DMS114 treated with DMSO at 0.1 percent for 48 hours (cell line): Measurements from ENCODE around the gene PATE3.

ENCODE experiments used
- DNase-seq: peaks from one replicate; lab custom pipeline; 2025; ENCODE audit not compliant: unreplicated experiment; lab: John Stamatoyannopoulos, UW

The PATE3 gene

GRCh38 chr11:125787827-125788226, at the start of gene PATE3:
Gene PATE3 (plus strand): TSS chr11:125788127. CDS start chr11:125788152, 25 bp downstream.
- DNase-seq, result no peak

- DNase-seq, result no peak
These were observed 47.3 kb upstream of the PATE3 start for GRCh38 chr11:125740617-125741016.

GRCh38 chr11:125743681-125744080, 44.2 kb upstream of the PATE3 start:
- no peak for DNase-seq

- DNase-seq, result no peak
These were observed 41.9 kb upstream of the PATE3 start, which contains the start of gene PATE1 for GRCh38 chr11:125745979-125746378. Gene PATE1 (plus strand): TSS chr11:125746279. CDS start chr11:125746305, 26 bp downstream.

GRCh38 chr11:125750629-125751028, 37.3 kb upstream of the PATE3 start:
- no peak for DNase-seq

GRCh38 chr11:125756050-125756449, 31.9 kb upstream of the PATE3 start:
- DNase-seq, result no peak

- no peak for DNase-seq
These were observed 25.5 kb upstream of the PATE3 start for GRCh38 chr11:125762445-125762844.

GRCh38 chr11:125763483-125763882, 24.4 kb upstream of the PATE3 start:
- DNase-seq, result no peak

GRCh38 chr11:125766251-125766650, 21.7 kb upstream of the PATE3 start:
- no peak for DNase-seq

- DNase-seq, result no peak
These were observed 19.4 kb upstream of the PATE3 start for GRCh38 chr11:125768336-125769046.

- no peak for DNase-seq
These were observed 17.3 kb upstream of the PATE3 start for GRCh38 chr11:125770583-125770982.

- DNase-seq, result no peak
These were observed 15.0 kb upstream of the PATE3 start for GRCh38 chr11:125772834-125773505.

- no peak for DNase-seq
These were observed 14.4 kb upstream of the PATE3 start for GRCh38 chr11:125773516-125773915.

- DNase-seq, result no peak
These were observed 10.6 kb upstream of the PATE3 start for GRCh38 chr11:125777309-125777708.

- DNase-seq, result no peak
These were observed 9.2 kb upstream of the PATE3 start, which contains the start of gene PATE2 for GRCh38 chr11:125778728-125779127. Gene PATE2 (minus strand): TSS chr11:125778828. CDS start chr11:125778773, 55 bp downstream.

GRCh38 chr11:125784678-125785077, 3.2 kb upstream of the PATE3 start:
- DNase-seq, result no peak

- DNase-seq, result no peak
These were observed 2.9 kb downstream of the PATE3 start for GRCh38 chr11:125790825-125791224.

GRCh38 chr11:125797641-125798040, 9.7 kb downstream of the PATE3 start:
- no peak for DNase-seq

- DNase-seq, result no peak
These were observed 11.9 kb downstream of the PATE3 start for GRCh38 chr11:125799808-125800207.

- DNase-seq, result no peak
These were observed 14.5 kb downstream of the PATE3 start for GRCh38 chr11:125802387-125802786.

- DNase-seq, result no peak
These were observed 20.0 kb downstream of the PATE3 start for GRCh38 chr11:125807909-125808308.

GRCh38 chr11:125833016-125833415, 45.1 kb downstream of the PATE3 start, which contains the start of gene PATE4:
Gene PATE4 (plus strand): TSS chr11:125833316. CDS start chr11:125833360, 44 bp downstream.
- no peak for DNase-seq
